Right lobe of liver (tissue), 6 donors: ENCODE results near the gene SAMD4A. TPM values are rescaled to one million over a fixed set of nuclear protein-coding genes. Genes with fewer than 3 reads are reported as not detected.

Experiments
- ATAC-seq, 4 donors: fragments of 200-7000 bp; cut with Tn5 transposase; one replicate each; pipeline ENCODE4 v1.9.1; 2020; ENCODE audit warnings: mild to moderate bottlenecking in 4 of 4, moderate library complexity in 4 of 4
- DNase-seq, 3 donors: peaks; one replicate each; pipeline ENCODE4 v3.0.0-alpha.2; 2020
- H3K27ac ChIP-seq, 3 donors: fragments of 200-600 bp; one replicate each; pipeline ENCODE4 v1.8.0; 2022
- H3K27me3 ChIP-seq, 2 donors: fragments of 200-600 bp; one replicate each; pipeline ENCODE4 v1.8.0; 2022
- H3K36me3 ChIP-seq, 4 donors: fragments of 200-600 bp; sonication (generic) in 1 of 4; one replicate each; pipeline versions ENCODE4 v1.5.1 to v1.8.0; 2017 to 2022; ENCODE audit warnings: control low read depth in 1 of 4
- H3K4me1 ChIP-seq, 4 donors: fragments of 200-600 bp; sonication (generic) in 1 of 4; one replicate each; pipeline versions ENCODE4 v1.5.1 to v1.8.0; 2017 to 2022; ENCODE audit warnings: control low read depth in 1 of 4
- H3K4me3 ChIP-seq, 3 donors: fragments of 200-600 bp; one replicate each; pipeline ENCODE4 v1.8.0; 2022
- H3K9me3 ChIP-seq, 4 donors: fragments of 200-600 bp; sonication (generic) in 1 of 4; one replicate each; pipeline versions ENCODE4 v1.5.1 to v1.8.0; 2017 to 2022; ENCODE audit warnings: control low read depth in 1 of 4
- CTCF ChIP-seq, 4 donors: fragments of 200-600 bp in 3 of 4; fragments of 450-650 bp in 1 of 4; IDR thresholded peaks; one replicate each; pipeline versions ENCODE4 v1.5.1 to v1.8.0; 2016 to 2022; ENCODE audit warnings: antibody characterized with exemption in 4 of 4, mild to moderate bottlenecking in 2 of 4
- POLR2A ChIP-seq: fragments of 450-650 bp; IDR thresholded peaks from one replicate; pipeline ENCODE4 v1.6.1; 2017; ENCODE audit warnings: antibody characterized with exemption, mild to moderate bottlenecking
- WGBS: methylation state at CpG from one replicate; pipeline ENCODE4 v1.1.6; 2018; ENCODE audit warnings: low coverage, low lambda C conversion rate; ENCODE audit not compliant: insufficient coverage; ENCODE audit errors: missing lambda C conversion rate; 5-methylcytosine and 5-hydroxymethylcytosine counted together
- intact Hi-C, 2 donors: fragments of 100-400 bp; cut with DNase I; formaldehyde crosslinking; loops; one replicate each; pipeline versions ENCODE4 v1.11.2 to v1.14.1; 2022
- total RNA-seq, 6 experiments: library from RNA; depleted of rRNA in 2 of 6; stranded (reverse); fragments of >200 nt in 2 of 6; fragmentation: NEBNext Ultra II Directional in 3 of 6; extraction: Animal tissue kit (Norgen Biotek cat#: 25700) in 3 of 6; gene quantifications; one replicate each; pipeline versions ENCODE4 v1.1.0 to v1.2.4, GENCODE V29; 2016 to 2023
- donor health status: DM: no; HTN: yes; CAD: no.
- donor health status: DM: no; HTN: no; CAD: no.
- donor health status: DM: no; HTN: no; CAD: no.
- donor health status: DM: no; HTN: yes; CAD: no.
- donor health status: DM: no; HTN: yes; CAD: no.

Gene SAMD4A
- total RNA-seq, 6 experiments from 2014 or later, result 16.7 to 31.9 (median 21.1) TPM

- Histone ChIP-seq H3K4me1 (no peaks in the 10 kb centered on the region), H3K27ac (no peak overlapping the region), H3K4me3 (no peak overlapping the region), H3K36me3 (no peaks in the 10 kb centered on the region), H3K9me3 (no peaks in the 10 kb centered on the region), H3K27me3 (no peaks in the 10 kb centered on the region)
- no peak for TF ChIP-seq POLR2A
- TF ChIP-seq CTCF (IDR thresholded peaks at IDR 0.05), result no peak
- DNase-seq, result no peak
- 8% methylated on average over 1 of the region's 1 CpG for WGBS
- intact Hi-C loops, result loop anchor here in 1 of 2 donors (10.0 kb wide), 1 partner anchor 105 kb away; no protein-coding TSS in a partner anchor
- ATAC-seq, result peak; percentile 41 to 58 (median 56)
Observed at GRCh38 chr14:54579621-54580020, 12.7 kb downstream of the SAMD4A start.

DNA sequence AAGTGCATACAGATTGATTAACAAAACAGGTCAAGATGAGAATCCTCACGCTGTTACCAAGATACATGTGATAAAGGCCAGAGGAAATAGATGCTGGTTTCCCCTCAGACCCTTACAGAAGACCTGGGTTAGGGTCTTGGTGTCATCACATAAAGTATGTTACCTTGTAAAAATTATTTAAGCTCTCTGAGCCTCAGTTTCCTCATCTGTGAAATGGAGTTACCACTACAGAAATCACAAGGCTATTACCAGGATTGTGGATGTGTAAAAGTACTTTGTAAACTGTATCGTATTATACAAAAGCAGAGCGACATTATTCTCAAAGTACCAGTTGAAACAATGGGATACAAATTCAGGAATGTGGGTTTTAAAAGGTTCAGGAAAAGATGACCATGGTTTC lies 14.0 kb downstream of the SAMD4A start:
- no peak for ATAC-seq

DNA sequence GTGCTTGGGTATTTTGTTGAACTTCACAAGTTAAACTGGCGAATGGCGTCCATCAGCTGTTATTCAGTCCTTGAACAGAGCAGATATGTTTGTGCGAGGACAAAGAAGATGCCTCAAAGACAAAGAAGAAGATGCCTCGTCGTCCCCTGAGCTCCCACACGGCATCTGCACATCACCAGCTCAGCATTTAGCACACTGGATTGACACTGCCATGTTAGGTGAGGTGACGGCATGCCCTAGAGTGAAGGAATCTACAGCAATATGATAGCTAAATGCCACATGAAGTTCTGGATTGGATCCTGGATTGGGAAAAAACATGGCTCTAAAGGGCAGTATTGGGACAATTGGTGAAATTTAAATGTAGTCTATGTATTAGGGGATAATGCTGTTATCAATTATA lies 15.4 kb downstream of the SAMD4A start:
- ATAC-seq, result no peak

More for the DNA sequence above, 14.0 kb downstream of the SAMD4A start:
- no peaks in the 10 kb centered on the region for H3K36me3 ChIP-seq
- WGBS, result 94% methylated on average over 3 of the region's 3 CpGs
- intact Hi-C loops, result no loop called here
- no peak overlapping the region for H3K4me3 ChIP-seq
- no peak for TF ChIP-seq POLR2A
- TF ChIP-seq CTCF (IDR thresholded peaks at IDR 0.05), result no peak
- H3K9me3 ChIP-seq, result no peaks in the 10 kb centered on the region
- no peaks in the 10 kb centered on the region for H3K27me3 ChIP-seq
- H3K27ac ChIP-seq, result no peak overlapping the region
- no peak for DNase-seq
- H3K4me1 ChIP-seq, result no peaks in the 10 kb centered on the region

DNA sequence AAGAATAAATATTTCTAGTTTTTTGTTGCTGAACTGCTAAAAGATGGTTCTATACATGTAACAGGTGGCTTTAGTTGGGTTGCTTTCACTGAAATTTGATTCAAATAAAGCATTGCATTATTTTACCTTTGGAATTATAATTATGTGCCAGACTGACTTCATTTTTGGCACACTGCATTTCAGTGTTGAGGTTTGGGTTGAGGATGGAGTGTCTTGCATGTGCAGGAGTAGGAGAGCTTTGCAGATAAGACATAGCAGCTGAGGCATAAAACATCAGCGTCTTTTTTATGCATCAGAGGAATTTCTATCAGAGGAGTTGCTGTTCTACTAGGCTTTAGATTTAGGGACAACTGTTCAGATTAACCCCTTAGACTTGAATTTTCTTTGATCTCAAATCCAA lies 17.2 kb downstream of the SAMD4A start:
- TF ChIP-seq CTCF (IDR thresholded peaks at IDR 0.05), result no peak
- no peak for TF ChIP-seq POLR2A
- no peaks in the 10 kb centered on the region for H3K9me3 ChIP-seq
- no peaks in the 10 kb centered on the region for H3K4me1 ChIP-seq
- H3K27ac ChIP-seq, result no peak overlapping the region
- H3K27me3 ChIP-seq, result no peaks in the 10 kb centered on the region
- intact Hi-C loops, result no loop called here
- H3K4me3 ChIP-seq, result no peak overlapping the region
- no peak for ATAC-seq
- no peaks in the 10 kb centered on the region for H3K36me3 ChIP-seq
- DNase-seq, result no peak
- 75% methylated on average over 1 of the region's 1 CpG for WGBS

More for the DNA sequence above, 15.4 kb downstream of the SAMD4A start:
- no peaks in the 10 kb centered on the region for H3K36me3 ChIP-seq
- no peak overlapping the region for H3K4me3 ChIP-seq
- TF ChIP-seq POLR2A, result no peak
- TF ChIP-seq CTCF (IDR thresholded peaks at IDR 0.05), result no peak
- no peaks in the 10 kb centered on the region for H3K4me1 ChIP-seq
- intact Hi-C loops, result no loop called here
- H3K27me3 ChIP-seq, result no peaks in the 10 kb centered on the region
- DNase-seq, result no peak
- H3K9me3 ChIP-seq, result no peaks in the 10 kb centered on the region
- 82% methylated on average over 6 of the region's 7 CpGs for WGBS
- no peak overlapping the region for H3K27ac ChIP-seq

DNA sequence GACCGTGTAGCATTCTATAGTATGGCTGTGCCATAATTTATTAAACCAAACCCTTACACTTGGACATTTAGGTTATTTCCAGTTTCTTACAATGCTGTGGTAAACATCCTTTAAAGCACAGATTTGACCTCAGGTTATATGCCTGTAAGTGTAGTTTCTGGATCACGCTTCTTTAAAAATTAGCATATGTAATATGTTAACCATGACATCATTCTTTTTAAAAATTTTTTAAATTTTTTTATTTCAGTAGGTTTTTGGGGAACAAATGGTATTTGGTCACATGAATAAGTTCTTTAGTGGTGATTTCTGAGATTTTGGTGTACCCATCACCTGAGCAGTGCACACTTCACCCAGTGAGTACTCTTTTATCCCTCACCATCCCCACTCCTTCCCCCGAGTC lies 18.3 kb downstream of the SAMD4A start:
- TF ChIP-seq POLR2A (no peak), CTCF (IDR thresholded peaks at IDR 0.05) (no peak)
- DNase-seq, result no peak
- Histone ChIP-seq H3K4me1 (no peaks in the 10 kb centered on the region), H3K27me3 (no peaks in the 10 kb centered on the region), H3K36me3 (no peaks in the 10 kb centered on the region), H3K9me3 (no peaks in the 10 kb centered on the region), H3K27ac (no peak overlapping the region), H3K4me3 (no peak overlapping the region)
- no peak for ATAC-seq
- intact Hi-C loops, result no loop called here
- 97% methylated on average over 3 of the region's 3 CpGs for WGBS
